ENCODE data around the gene CCDC60. TPM values are rescaled to one million over a fixed set of nuclear protein-coding genes. Genes with fewer than 3 reads are reported as not detected.

The CCDC60 gene
- total and polyA plus RNA-seq, 2 experiments from 2014 or later = 15.7 to 19.1 TPM

GRCh38 chr12:119440803-119441360 is 106.4 kb downstream of the CCDC60 start:
- no peaks in the 10 kb centered on the region for H3K4me1 ChIP-seq (ENCODE audit: low read depth)
- no peaks in the 10 kb centered on the region for H3K36me3 ChIP-seq
- H3K27me3 ChIP-seq = no peaks in the 10 kb centered on the region
- no peak overlapping the region for H3K27ac ChIP-seq
- H3K9me3 ChIP-seq (ENCODE audit: low read depth) = no peaks in the 10 kb centered on the region
- DNase-seq (ENCODE audit: low read depth in 1 of 2, low spot score in 1 of 2) = no peak
- TF ChIP-seq, protein P1, sequence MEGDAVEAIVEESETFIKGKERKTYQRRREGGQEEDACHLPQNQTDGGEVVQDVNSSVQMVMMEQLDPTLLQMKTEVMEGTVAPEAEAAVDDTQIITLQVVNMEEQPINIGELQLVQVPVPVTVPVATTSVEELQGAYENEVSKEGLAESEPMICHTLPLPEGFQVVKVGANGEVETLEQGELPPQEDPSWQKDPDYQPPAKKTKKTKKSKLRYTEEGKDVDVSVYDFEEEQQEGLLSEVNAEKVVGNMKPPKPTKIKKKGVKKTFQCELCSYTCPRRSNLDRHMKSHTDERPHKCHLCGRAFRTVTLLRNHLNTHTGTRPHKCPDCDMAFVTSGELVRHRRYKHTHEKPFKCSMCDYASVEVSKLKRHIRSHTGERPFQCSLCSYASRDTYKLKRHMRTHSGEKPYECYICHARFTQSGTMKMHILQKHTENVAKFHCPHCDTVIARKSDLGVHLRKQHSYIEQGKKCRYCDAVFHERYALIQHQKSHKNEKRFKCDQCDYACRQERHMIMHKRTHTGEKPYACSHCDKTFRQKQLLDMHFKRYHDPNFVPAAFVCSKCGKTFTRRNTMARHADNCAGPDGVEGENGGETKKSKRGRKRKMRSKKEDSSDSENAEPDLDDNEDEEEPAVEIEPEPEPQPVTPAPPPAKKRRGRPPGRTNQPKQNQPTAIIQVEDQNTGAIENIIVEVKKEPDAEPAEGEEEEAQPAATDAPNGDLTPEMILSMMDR (IDR thresholded peaks at IDR 0.05; ENCODE audit: low read depth, low read length) = no peak
- H3K4me3 ChIP-seq = no peak overlapping the region

- no peaks in the 10 kb centered on the region for H3K4me1 ChIP-seq (ENCODE audit: low read depth)
- H3K4me3 ChIP-seq = no peak overlapping the region
- TF ChIP-seq, protein P1 (IDR thresholded peaks at IDR 0.05; ENCODE audit: low read depth, low read length) = peak; percentile 62
- H3K36me3 ChIP-seq = no peaks in the 10 kb centered on the region
- no peaks in the 10 kb centered on the region for H3K27me3 ChIP-seq
- no peak overlapping the region for H3K27ac ChIP-seq
- H3K9me3 ChIP-seq (ENCODE audit: low read depth) = no peaks in the 10 kb centered on the region
- DNase-seq (ENCODE audit: low read depth in 1 of 2, low spot score in 1 of 2) = peak; percentile 42 to 77
Measured at GRCh38 chr12:119444462-119445044, 110.0 kb downstream of the CCDC60 start.

DNA sequence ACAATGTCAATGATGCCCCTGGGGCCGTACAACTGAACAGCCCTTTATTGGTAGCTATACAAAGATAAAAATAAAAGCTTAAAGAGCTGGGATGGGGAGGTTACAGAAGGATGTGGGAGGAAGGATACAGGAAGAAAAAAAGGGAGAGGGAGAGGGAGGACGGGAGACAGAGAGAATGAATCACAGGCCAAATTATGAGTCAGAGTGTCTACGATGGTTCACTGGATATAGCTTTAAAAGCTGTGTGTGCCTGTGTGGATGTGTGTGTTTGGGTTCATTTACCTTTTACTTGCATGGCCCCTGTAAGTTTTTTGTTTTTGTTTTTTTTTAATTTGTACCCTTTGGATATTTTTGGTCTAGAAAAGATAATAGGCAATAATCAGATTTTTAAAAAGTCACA is 111.9 kb downstream of the CCDC60 start:
- H3K27me3 ChIP-seq = no peaks in the 10 kb centered on the region
- TF ChIP-seq, protein P1 (IDR thresholded peaks at IDR 0.05; ENCODE audit: low read depth, low read length) = no peak

GRCh38 chr12:119447126-119447525 is 112.6 kb downstream of the CCDC60 start:
- no peaks in the 10 kb centered on the region for H3K27me3 ChIP-seq
- no peaks in the 10 kb centered on the region for H3K4me1 ChIP-seq (ENCODE audit: low read depth)
- no peak for DNase-seq (ENCODE audit: low read depth in 1 of 2, low spot score in 1 of 2)
- H3K9me3 ChIP-seq (ENCODE audit: low read depth) = no peaks in the 10 kb centered on the region
- H3K27ac ChIP-seq = no peak overlapping the region
- TF ChIP-seq, protein P1 (IDR thresholded peaks at IDR 0.05; ENCODE audit: low read depth, low read length) = no peak
- no peaks in the 10 kb centered on the region for H3K36me3 ChIP-seq
- H3K4me3 ChIP-seq = no peak overlapping the region

More for the DNA sequence above, 111.9 kb downstream of the CCDC60 start:
- peak in 1 of 2 donors; percentile 11 for DNase-seq (ENCODE audit: low read depth in 1 of 2, low spot score in 1 of 2)
- H3K4me1 ChIP-seq (ENCODE audit: low read depth) = no peaks in the 10 kb centered on the region
- no peaks in the 10 kb centered on the region for H3K36me3 ChIP-seq
- no peak overlapping the region for H3K27ac ChIP-seq
- H3K9me3 ChIP-seq (ENCODE audit: low read depth) = no peaks in the 10 kb centered on the region
- no peak overlapping the region for H3K4me3 ChIP-seq

- Histone ChIP-seq H3K36me3 (no peaks in the 10 kb centered on the region), H3K4me1 (ENCODE audit: low read depth) (no peaks in the 10 kb centered on the region), H3K9me3 (ENCODE audit: low read depth) (no peaks in the 10 kb centered on the region), H3K27me3 (no peaks in the 10 kb centered on the region), H3K27ac (no peak overlapping the region), H3K4me3 (no peak overlapping the region)
- TF ChIP-seq, protein P1 (IDR thresholded peaks at IDR 0.05; ENCODE audit: low read depth, low read length) = no peak
- DNase-seq (ENCODE audit: low read depth in 1 of 2, low spot score in 1 of 2) = no peak
Measured at GRCh38 chr12:119447618-119448017, 113.1 kb downstream of the CCDC60 start.
